ENCODE measurements around the gene RPE.

RPE gene

DNA sequence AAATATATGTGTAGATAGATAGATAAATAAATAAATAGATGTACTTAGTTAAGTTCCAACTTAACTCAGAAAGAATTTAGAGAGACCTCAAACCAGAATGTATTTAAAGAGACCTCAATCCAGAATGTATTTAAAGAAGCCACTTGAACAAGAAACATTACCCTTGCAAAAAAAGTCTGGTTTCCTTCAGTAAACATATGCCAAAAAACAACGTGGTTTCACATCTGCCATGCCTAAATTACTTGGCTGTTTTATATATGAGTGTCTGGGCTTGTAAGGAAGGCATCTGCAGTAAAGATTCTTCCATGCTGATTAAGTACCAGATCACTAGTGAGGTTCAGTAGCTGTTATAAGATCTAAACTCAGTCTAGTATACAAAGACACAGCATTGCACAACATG, 29.1 kb upstream of the RPE start:
- no peak overlapping the region for H3K4me3 ChIP-seq (ENCODE audit: low read depth, low read length)
- no peaks in the 10 kb centered on the region for H3K4me1 ChIP-seq
- no peak for TF ChIP-seq CTCF (IDR thresholded peaks at IDR 0.05)
- no peak overlapping the region for H2AFZ ChIP-seq
- no peaks in the 10 kb centered on the region for H3K36me3 ChIP-seq (ENCODE audit: control insufficient read depth, insufficient read depth, low read length)
- H3K9me3 ChIP-seq (ENCODE audit: control insufficient read depth, low read length): no peaks in the 10 kb centered on the region
- H3K9ac ChIP-seq: no peak overlapping the region
- H3K27ac ChIP-seq: no peak overlapping the region
- H3K79me2 ChIP-seq: peaks cover 1% of the 10 kb centered on the region
- no peaks in the 10 kb centered on the region for H3K27me3 ChIP-seq (ENCODE audit: control insufficient read depth, insufficient read depth, low read length)
- H3K4me2 ChIP-seq (ENCODE audit: low read length): no peak overlapping the region

DNA sequence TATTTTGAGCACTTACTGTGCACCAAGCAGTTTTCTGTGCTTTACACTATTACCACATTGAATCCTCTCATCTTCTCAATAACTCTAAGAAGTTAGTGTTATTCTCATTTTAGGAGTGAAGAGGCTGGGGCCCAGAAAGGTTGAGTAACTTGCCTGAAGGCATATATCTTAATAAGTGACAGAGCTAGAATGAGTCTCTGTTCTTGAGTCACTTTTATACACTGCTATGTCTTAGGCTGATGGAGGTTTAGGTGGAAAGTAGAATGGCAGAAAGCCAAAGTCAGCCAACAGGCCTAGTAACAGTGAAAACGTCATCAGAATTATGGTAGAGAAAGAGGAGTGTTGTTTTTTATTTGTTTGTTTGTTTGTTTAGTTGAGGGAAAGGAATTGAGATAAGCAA, 27.9 kb upstream of the RPE start:
- H3K79me2 ChIP-seq: peaks cover 7% of the 10 kb centered on the region
- H3K4me2 ChIP-seq (ENCODE audit: low read length): no peak overlapping the region
- H2AFZ ChIP-seq: no peak overlapping the region
- no peak overlapping the region for H3K4me3 ChIP-seq (ENCODE audit: low read depth, low read length)
- no peaks in the 10 kb centered on the region for H3K27me3 ChIP-seq (ENCODE audit: control insufficient read depth, insufficient read depth, low read length)
- H3K36me3 ChIP-seq (ENCODE audit: control insufficient read depth, insufficient read depth, low read length): no peaks in the 10 kb centered on the region
- no peaks in the 10 kb centered on the region for H3K4me1 ChIP-seq
- H3K27ac ChIP-seq: no peak overlapping the region
- no peak for TF ChIP-seq CTCF (IDR thresholded peaks at IDR 0.05)
- H3K9ac ChIP-seq: no peak overlapping the region
- no peaks in the 10 kb centered on the region for H3K9me3 ChIP-seq (ENCODE audit: control insufficient read depth, low read length)

- Histone ChIP-seq H3K27ac (no peak overlapping the region), H3K4me1 (no peaks in the 10 kb centered on the region), H3K9me3 (ENCODE audit: control insufficient read depth, low read length) (no peaks in the 10 kb centered on the region), H3K79me2 (peaks cover 7% of the 10 kb centered on the region), H3K4me3 (ENCODE audit: low read depth, low read length) (no peak overlapping the region), H2AFZ (no peak overlapping the region), H3K36me3 (ENCODE audit: control insufficient read depth, insufficient read depth, low read length) (no peaks in the 10 kb centered on the region), H3K4me2 (ENCODE audit: low read length) (no peak overlapping the region), H3K27me3 (ENCODE audit: control insufficient read depth, insufficient read depth, low read length) (no peaks in the 10 kb centered on the region), H3K9ac (no peak overlapping the region)
- no peak for TF ChIP-seq CTCF (IDR thresholded peaks at IDR 0.05)
These were observed 25.6 kb upstream of the RPE start for GRCh38 chr2:209976698-209977385.

GRCh38 chr2:209977386-209978239, 24.8 kb upstream of the RPE start:
- Histone ChIP-seq H3K9ac (no peak overlapping the region), H2AFZ (no peak overlapping the region), H3K27me3 (ENCODE audit: control insufficient read depth, insufficient read depth, low read length) (no peaks in the 10 kb centered on the region), H3K36me3 (ENCODE audit: control insufficient read depth, insufficient read depth, low read length) (no peaks in the 10 kb centered on the region), H3K4me1 (no peaks in the 10 kb centered on the region), H3K4me3 (ENCODE audit: low read depth, low read length) (no peak overlapping the region), H3K9me3 (ENCODE audit: control insufficient read depth, low read length) (no peaks in the 10 kb centered on the region), H3K79me2 (peaks cover 7% of the 10 kb centered on the region), H3K4me2 (ENCODE audit: low read length) (no peak overlapping the region), H3K27ac (no peak overlapping the region)
- peak; percentile 56 for TF ChIP-seq CTCF (IDR thresholded peaks at IDR 0.05)

Data from parathyroid adenoma (tissue), 2 donors.